MCF 10A (cell line): Measurements from ENCODE around the gene ALG11. TPM values are rescaled to one million over a fixed set of nuclear protein-coding genes. Genes with fewer than 3 reads are reported as not detected.

Experiments
- BruUV-seq: library from RNA; stranded (reverse); fragments of 400-500 nt; replicated peaks from 2 replicates; lab custom pipeline; 2021; lab: Mats Ljungman, UMichigan
- CTCF ChIA-PET: fragments of 300-600 bp; sonication (Branson Sonifier 250); formaldehyde crosslinking; extraction: SDS; loops from one replicate; lab custom pipeline; 2021; ENCODE audit warnings: antibody characterized with exemption, inconsistent platforms; lab: Yijun Ruan, JAX
- POLR2A ChIA-PET: fragments of 300-600, 350-650 bp; sonication (Branson Sonifier 250); formaldehyde crosslinking; extraction: SDS; loops from one replicate; lab custom pipeline; 2020; ENCODE audit warnings: antibody characterized with exemption, inconsistent platforms; lab: Yijun Ruan, JAX
- DNase-seq: peaks from one replicate; pipeline ENCODE4 v3.0.0-alpha.2; 2018; ENCODE audit not compliant: unreplicated experiment
- H3K27ac Mint-ChIP-seq: one replicate; pipeline ENCODE4 v1.8.0; 2022; ENCODE audit warnings: mild to moderate bottlenecking, low read depth, mixed read lengths; ENCODE audit not compliant: unreplicated experiment
- H3K27me3 Mint-ChIP-seq: one replicate; pipeline ENCODE4 v1.8.0; 2022; ENCODE audit warnings: mixed read lengths; ENCODE audit not compliant: insufficient read depth, unreplicated experiment
- H3K36me3 Mint-ChIP-seq: one replicate; pipeline ENCODE4 v1.8.0; 2022; ENCODE audit warnings: mild to moderate bottlenecking, moderate library complexity, mixed read lengths; ENCODE audit not compliant: insufficient read depth, unreplicated experiment
- H3K4me1 Mint-ChIP-seq: one replicate; pipeline ENCODE4 v1.8.0; 2022; ENCODE audit warnings: mixed read lengths; ENCODE audit not compliant: insufficient read depth, unreplicated experiment
- H3K4me3 Mint-ChIP-seq: one replicate; pipeline ENCODE4 v1.8.0; 2022; ENCODE audit warnings: mild to moderate bottlenecking, moderate library complexity, mixed read lengths; ENCODE audit not compliant: unreplicated experiment
- H3K9me3 Mint-ChIP-seq: one replicate; pipeline ENCODE4 v1.8.0; 2022; ENCODE audit warnings: mixed read lengths; ENCODE audit not compliant: unreplicated experiment
- CTCF ChIP-seq: fragments of 200-600 bp; IDR thresholded peaks from one replicate; pipeline ENCODE4 v1.8.0; 2022; ENCODE audit warnings: antibody characterized with exemption, mild to moderate bottlenecking; ENCODE audit not compliant: unreplicated experiment
- intact Hi-C: fragments of 100-400 bp; cut with micrococcal nuclease; formaldehyde crosslinking; loops from 2 replicates; pipeline ENCODE4 v1.14.1; 2022
- total RNA-seq: library from RNA; stranded (reverse); gene quantifications from 2 replicates; pipeline ENCODE4 v1.2.3, GENCODE V29; 2022

ALG11 gene
- total RNA-seq, 1 experiment from 2014 or later: 33.3 TPM

GRCh38 chr13:52009946-52010345 lies 2.3 kb upstream of the ALG11 start:
- DNase-seq: no peak
- TF ChIP-seq CTCF: no peak
- intact Hi-C loops: loop anchor here (5.0 kb wide), 1 partner anchor 598 kb away; no protein-coding TSS in a partner anchor
- ChIA-PET CTCF (interaction anchor here (2.5 kb wide), 1 partner anchor 117 kb away, joined by 9 read pairs; no protein-coding TSS in a partner anchor), POLR2A (no interaction called here)
- Mint-ChIP-seq H3K4me1 (peaks cover 26% of the 10 kb centered on the region), H3K9me3 (no peaks in the 10 kb centered on the region), H3K36me3 (no peaks in the 10 kb centered on the region), H3K4me3 (peak overlapping the region; percentile 92), H3K27me3 (no peaks in the 10 kb centered on the region), H3K27ac (no peak overlapping the region)
- no TSS peak for BruUV-seq

- intact Hi-C loops: loop anchor here (5.0 kb wide), 1 partner anchor 599 kb away; no protein-coding TSS in a partner anchor
- POLR2A ChIA-PET: no interaction called here
- BruUV-seq: no TSS peak
- Mint-ChIP-seq H3K27me3 (no peaks in the 10 kb centered on the region), H3K4me1 (peaks cover 17% of the 10 kb centered on the region), H3K27ac (peak within 1 kb of the TSS; percentile 90), H3K4me3 (peak within 1 kb of the TSS; percentile 92), H3K9me3 (no peaks in the 10 kb centered on the region), H3K36me3 (peaks cover 10% of the 10 kb centered on the region)
- CTCF ChIA-PET: interaction anchor here (0.7 to 1.3 kb wide), 2 partner anchors 10 to 14 kb away, joined by 3 to 4 read pairs; partner anchors contain the start of gene UTP14C
- no peak for TF ChIP-seq CTCF
- DNase-seq: no peak
Measured at GRCh38 chr13:52010890-52011631, 1.1 kb upstream of the ALG11 start, which contains the start of gene ATP7B. TSS of gene ATP7B (minus strand) at chr13:52011450. CDS start at chr13:52011337, 113 bp downstream.

GRCh38 chr13:52012512-52012836 lies 276 bp downstream of the ALG11 start:
- Mint-ChIP-seq H3K27me3 (no peaks in the 10 kb centered on the region), H3K4me1 (peaks cover 8% of the 10 kb centered on the region), H3K36me3 (peaks cover 16% of the 10 kb centered on the region), H3K27ac (peak overlapping the region; percentile 90), H3K9me3 (no peaks in the 10 kb centered on the region), H3K4me3 (peak overlapping the region; percentile 92)
- CTCF ChIA-PET: interaction anchor here (0.6 to 1.4 kb wide), 7 partner anchors 10 to 182 kb away, joined by 3 to 5 read pairs (median 3); no protein-coding TSS in a partner anchor
- POLR2A ChIA-PET: interaction anchor here (0.5 to 1.9 kb wide), 24 partner anchors 8 to 641 kb away, joined by 3 to 13 read pairs (median 4); partner anchors contain the start of gene NEK3
- no peak for DNase-seq
- TF ChIP-seq CTCF: no peak
- BruUV-seq: TSS peak; percentile 69
- intact Hi-C loops: loop anchor here (5.0 kb wide), 1 partner anchor 600 kb away; no protein-coding TSS in a partner anchor

GRCh38 chr13:52016296-52016695 lies 4.1 kb downstream of the ALG11 start:
- Mint-ChIP-seq H3K36me3 (peaks cover 48% of the 10 kb centered on the region), H3K9me3 (no peaks in the 10 kb centered on the region), H3K27ac (no peak overlapping the region), H3K4me1 (peaks cover 1% of the 10 kb centered on the region), H3K27me3 (no peaks in the 10 kb centered on the region), H3K4me3 (no peak overlapping the region)
- no peak for DNase-seq
- ChIA-PET CTCF (interaction anchor here (0.5 to 1.3 kb wide), 3 partner anchors 16 to 1797 kb away, joined by 4 to 6 read pairs (median 5); no protein-coding TSS in a partner anchor), POLR2A (no interaction called here)
- no peak for TF ChIP-seq CTCF
- no TSS peak for BruUV-seq
- intact Hi-C loops: no loop called here
